Medulla oblongata (tissue), 1 donor: ENCODE results near the gene NFIX.
A peak's percentile ranks its signal among the peaks of the same experiment; 100 is the strongest.

Experiments used
- DNase-seq: peaks from one replicate; pipeline ENCODE4 v3.0.0-alpha.2; 2015; ENCODE audit errors: extremely low spot score

Gene NFIX

DNA sequence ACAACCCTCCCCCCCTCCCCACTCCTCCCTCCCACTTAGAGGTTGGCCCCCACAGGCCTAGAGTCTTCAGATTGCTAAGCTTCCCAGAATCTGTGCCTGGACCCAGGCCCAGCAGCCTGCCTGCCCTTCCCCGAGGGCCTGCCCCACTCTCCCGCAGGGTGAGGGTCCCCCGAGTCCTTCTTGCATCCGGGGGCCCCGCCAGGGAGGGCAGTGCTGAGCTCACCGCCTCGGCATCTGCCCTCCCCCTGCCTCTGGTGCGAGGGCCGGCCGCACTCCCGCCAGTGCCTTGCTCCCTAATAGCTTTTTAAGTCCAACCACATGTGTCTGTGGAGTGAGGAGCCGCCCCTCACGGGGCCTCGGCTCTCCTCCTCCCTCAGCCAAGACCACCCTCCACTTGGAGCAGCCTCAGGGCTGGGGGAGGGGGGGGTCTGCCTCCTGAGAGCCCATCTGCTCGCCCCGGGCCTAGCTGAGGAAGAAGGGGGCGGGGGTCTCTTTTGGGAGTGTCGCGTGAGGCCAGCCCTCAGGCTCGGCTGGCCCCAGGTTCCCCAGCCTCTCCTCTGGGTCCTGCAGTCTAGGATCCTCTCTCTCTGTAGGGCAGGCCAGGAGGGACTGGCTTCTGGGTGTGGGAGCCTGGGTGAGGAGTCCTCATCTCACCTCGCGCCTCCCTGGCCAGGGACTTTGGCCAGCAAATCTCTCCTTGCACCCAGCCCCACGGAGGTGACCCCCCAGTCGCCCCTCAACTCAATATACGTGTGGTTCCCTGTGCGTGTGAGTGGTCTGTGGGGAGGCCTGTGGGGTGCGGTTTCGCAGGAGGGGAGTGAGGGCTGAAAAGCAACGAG, 60.2 kb downstream of the NFIX start:
- DNase-seq, result peak; percentile 59

- no peak for DNase-seq
These were observed 60.9 kb downstream of the NFIX start for GRCh38 chr19:13056052-13056660.

DNA sequence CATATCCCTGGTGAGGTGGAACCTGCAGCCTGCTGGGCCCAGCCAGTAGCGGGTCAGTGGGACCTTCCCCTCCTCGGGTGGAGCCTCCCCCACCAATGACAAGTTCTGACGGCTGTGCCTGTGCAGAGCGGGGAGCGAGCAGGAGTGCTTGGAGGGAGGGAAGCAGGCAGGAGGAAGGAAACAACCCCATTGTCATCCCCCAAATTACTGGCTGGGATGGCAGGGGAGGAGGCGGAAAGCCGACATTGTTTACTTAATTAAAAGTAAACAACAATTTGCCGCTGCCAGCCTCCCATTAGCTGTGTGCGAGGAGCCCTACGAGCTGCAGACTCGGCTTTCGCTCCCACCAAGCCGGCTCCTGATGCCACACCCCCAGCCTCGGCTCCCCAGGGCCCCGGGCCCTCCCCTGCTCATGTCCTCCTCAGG, 61.9 kb downstream of the NFIX start:
- no peak for DNase-seq

- no peak for DNase-seq
These were observed 62.5 kb downstream of the NFIX start for GRCh38 chr19:13057744-13058143.

GRCh38 chr19:13058951-13059660, 63.8 kb downstream of the NFIX start:
- DNase-seq, result no peak

DNA sequence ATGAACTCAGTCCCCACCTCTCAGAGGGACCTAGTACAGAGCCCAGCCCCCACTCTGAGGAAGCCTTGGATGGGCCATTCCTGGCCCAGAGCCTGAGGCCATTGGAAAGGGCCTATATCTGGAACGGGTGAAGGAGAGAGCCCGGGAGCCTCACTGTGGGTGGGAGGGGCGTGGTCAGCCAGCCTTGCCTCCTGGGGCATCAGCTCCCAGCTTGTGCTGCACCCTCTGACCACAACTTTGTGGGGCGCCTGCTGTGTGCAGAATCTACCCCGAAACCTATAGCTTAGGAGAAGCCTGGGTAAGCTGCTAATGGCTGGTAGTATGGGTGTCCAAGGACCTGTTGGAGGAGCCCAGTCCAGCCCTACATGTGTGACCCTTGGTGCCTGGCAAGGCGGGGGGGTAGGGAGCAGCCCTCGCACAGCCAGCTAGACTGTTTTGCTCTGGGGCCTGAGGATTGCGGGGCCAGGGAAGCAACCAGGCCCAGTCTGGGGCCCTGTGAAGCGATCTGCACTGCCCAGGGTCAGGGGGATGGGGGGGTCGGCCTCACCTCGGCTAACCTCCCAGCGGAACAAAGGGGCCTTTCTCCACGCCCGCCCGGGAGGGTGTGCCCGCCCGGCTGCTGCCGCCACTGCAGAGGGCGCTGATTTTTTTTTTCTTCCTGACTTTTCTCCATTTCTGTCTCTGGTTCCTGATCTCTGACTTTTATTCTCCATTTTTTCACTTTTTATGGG, 65.1 kb downstream of the NFIX start:
- DNase-seq, result peak; percentile 74

GRCh38 chr19:13060964-13061927, 66.0 kb downstream of the NFIX start:
- peak; percentile 95 for DNase-seq

GRCh38 chr19:13062317-13062716, 67.0 kb downstream of the NFIX start:
- DNase-seq, result no peak

DNA sequence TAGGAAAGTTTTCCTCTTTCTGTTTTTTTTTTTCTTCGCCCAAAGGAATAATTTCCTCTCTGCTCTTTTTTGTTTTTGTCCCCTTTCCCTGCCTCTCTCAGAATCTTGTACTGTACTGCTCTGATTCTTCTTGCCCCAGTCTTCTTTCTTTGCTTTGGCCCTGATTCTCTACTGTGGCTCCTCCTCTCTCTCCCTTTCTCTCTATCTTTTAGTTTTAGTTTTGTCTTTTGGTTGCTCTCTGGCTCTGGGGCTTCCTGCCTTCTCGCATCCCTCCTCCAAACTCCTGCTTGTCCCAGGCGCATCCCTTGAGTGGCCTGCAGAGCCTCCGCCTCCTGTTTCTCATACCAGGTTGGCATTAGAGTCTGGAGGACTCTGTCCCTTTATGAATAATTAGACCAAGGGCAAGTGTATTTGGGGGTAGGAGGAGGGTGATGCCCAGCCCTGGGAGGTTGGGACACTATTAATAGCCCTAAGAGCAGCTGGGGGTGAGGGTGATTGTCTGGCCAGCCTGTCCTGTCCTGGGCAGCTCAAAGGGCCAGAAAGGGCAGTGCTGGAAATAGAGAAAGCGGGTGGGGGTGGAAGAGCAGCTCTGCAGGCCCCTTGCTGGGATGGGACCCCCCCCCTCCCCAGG, 68.3 kb downstream of the NFIX start:
- peak; percentile 80 for DNase-seq

GRCh38 chr19:13064092-13064489, 68.8 kb downstream of the NFIX start:
- DNase-seq, result peak; percentile 65

DNA sequence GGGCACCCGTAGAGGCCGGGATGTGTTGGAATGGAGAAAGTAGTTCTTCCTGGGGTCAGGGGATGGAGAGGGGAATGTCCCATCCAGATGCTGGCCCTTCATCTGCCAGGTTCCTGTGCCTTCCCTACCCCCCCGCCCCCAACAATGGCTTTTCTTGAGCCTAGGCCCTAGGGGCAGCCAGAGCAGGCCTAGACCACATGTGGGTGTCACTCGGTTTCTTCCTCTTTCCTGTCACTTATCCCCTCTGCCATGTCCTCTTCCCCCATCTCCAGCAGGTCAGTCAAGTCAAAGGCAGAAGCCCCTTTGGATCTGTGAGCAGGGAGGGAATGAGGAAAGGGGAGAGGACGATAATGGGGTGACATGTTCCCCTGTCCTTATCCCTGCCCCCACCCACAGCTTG, 71.0 kb downstream of the NFIX start:
- DNase-seq, result no peak

DNA sequence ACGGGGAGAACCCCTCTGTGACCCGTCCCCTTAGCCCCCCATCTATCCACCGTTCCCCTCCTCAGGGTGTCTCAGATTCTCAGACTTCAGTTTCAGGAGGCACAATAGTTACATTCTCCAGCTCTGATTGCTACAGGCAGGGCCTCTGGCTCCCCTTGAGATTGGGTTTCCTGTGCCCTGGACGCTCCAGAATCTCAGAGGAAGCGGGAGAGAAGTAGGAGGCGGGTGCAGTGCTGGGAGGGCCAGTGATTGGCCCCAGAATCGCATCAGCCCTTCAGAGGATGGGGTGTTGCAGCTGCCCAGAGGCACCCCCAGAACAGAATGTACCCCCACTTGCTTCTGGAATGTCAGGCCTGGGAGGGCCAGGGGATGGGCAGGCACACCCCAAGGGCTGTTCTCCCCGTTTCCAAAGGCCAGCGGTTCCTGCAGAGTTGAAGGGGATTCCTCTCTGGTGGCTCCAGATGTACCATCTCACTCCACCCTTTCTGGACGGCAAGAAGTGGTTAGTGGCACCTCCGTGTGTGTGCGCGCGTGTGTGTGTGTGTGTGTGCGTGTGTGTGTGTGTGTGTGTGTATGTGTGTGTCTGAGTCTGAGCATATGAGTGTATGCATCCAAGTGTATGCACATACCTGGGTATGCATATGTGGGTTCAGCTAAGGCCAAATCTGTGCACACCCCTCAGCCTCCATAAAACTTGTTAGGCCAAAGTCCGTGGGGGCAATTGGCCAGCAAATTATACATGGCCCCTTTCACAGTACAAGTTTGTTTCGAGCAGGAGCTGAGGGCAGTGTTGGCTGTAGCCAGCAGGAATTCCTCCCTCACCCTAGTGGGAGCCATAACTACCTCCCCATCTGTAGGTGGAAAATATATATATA, 71.9 kb downstream of the NFIX start:
- no peak for DNase-seq

DNA sequence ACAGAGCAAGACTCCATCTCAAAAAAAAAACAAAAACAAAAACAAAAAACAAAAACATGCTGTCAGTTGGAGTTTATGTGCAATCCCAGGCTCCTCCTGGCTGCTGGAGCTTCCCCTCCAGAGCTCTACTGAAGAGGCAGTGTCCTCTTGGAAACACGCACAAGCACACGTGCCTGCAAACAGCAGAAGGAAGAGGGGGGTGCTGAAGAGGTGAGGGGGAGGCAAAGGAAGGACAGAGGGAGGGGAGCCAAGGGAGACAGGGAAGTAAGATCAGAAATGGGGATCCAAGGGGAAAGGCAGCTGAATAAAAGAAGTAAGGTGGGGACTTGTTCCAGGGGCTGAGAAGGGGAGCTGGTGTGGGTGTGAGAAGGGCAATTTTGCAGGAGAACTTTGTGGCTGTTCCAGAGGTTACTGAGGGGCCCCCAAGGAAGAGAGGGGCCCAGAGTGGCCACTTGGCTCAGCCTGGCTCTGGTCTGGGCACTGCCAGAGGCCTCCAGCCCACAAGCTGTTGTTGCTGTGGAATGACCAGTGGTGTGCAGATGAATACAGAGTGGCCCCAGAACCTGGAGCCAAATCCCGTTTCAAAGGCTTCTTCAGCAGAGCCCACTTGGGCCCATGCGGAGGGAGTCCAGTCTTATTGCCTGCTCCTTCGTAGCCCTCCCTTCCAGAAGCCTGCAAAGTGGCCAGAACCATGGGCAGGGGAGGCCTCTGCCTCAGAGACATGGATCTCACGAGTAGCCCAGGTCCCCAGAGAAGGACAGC, 73.0 kb downstream of the NFIX start:
- peak; percentile 90 for DNase-seq

- no peak for DNase-seq
These were observed 74.4 kb downstream of the NFIX start for GRCh38 chr19:13069415-13070359.

- DNase-seq, result peak; percentile 73
These were observed 75.3 kb downstream of the NFIX start for GRCh38 chr19:13070425-13071140.

- DNase-seq, result no peak
These were observed 76.3 kb downstream of the NFIX start for GRCh38 chr19:13071444-13072187.
